DMS53 treated with DMSO at 0.1 percent for 48 hours (cell line): ENCODE results near the gene SLC25A10.

ENCODE experiments used
- DNase-seq: peaks from one replicate; lab custom pipeline; 2025; ENCODE audit not compliant: unreplicated experiment; lab: John Stamatoyannopoulos, UW

SLC25A10 gene

GRCh38 chr17:81705518-81706231 lies 6.4 kb upstream of the SLC25A10 start:
- no peak for DNase-seq

GRCh38 chr17:81706232-81706611 lies 5.9 kb upstream of the SLC25A10 start:
- DNase-seq, result no peak

- DNase-seq, result no peak
Observed at GRCh38 chr17:81706757-81707624, 5.1 kb upstream of the SLC25A10 start.

- no peak for DNase-seq
Observed at GRCh38 chr17:81707725-81708646, 4.1 kb upstream of the SLC25A10 start.

- DNase-seq, result no peak
Observed at GRCh38 chr17:81708739-81709185, 3.3 kb upstream of the SLC25A10 start.

GRCh38 chr17:81710514-81711308 lies 1.4 kb upstream of the SLC25A10 start:
- DNase-seq, result peak; percentile 45

GRCh38 chr17:81712468-81713003 lies 452 bp downstream of the SLC25A10 start:
- DNase-seq, result no peak

- no peak for DNase-seq
Observed at GRCh38 chr17:81713004-81713555, 996 bp downstream of the SLC25A10 start.

GRCh38 chr17:81713556-81714411 lies 1.7 kb downstream of the SLC25A10 start:
- no peak for DNase-seq

GRCh38 chr17:81714412-81715106 lies 2.5 kb downstream of the SLC25A10 start:
- DNase-seq, result no peak

- DNase-seq, result no peak
Observed at GRCh38 chr17:81715107-81715871, 3.2 kb downstream of the SLC25A10 start.

GRCh38 chr17:81715872-81716673 lies 4.0 kb downstream of the SLC25A10 start:
- no peak for DNase-seq

- DNase-seq, result no peak
Observed at GRCh38 chr17:81716674-81716996, 4.6 kb downstream of the SLC25A10 start.

GRCh38 chr17:81717049-81717765 lies 5.1 kb downstream of the SLC25A10 start:
- DNase-seq, result no peak

GRCh38 chr17:81717766-81718089 lies 5.6 kb downstream of the SLC25A10 start:
- no peak for DNase-seq
